Ammon's horn (tissue), 1 donor: ENCODE data around the gene DYNLT2.
"Not testable (repeated sequence)": the region's sequence is repeated elsewhere in the genome, so short reads cannot be mapped to it uniquely, and the experiment has no call there.

Experiments
- DNase-seq: peaks from one replicate; pipeline ENCODE4 v3.0.0-alpha.2; 2016; ENCODE audit warnings: low spot score

Gene DYNLT2

GRCh38 chr6:169783971-169784820 is 32.8 kb upstream of the DYNLT2 start:
- no peak for DNase-seq

GRCh38 chr6:169783401-169783800 is 32.0 kb upstream of the DYNLT2 start:
- DNase-seq = no peak

GRCh38 chr6:169782966-169783365 is 31.6 kb upstream of the DYNLT2 start:
- no peak for DNase-seq

GRCh38 chr6:169780571-169781091 is 29.3 kb upstream of the DYNLT2 start:
- no peak for DNase-seq

GRCh38 chr6:169779896-169780295 is 28.5 kb upstream of the DYNLT2 start:
- no peak for DNase-seq

DNA sequence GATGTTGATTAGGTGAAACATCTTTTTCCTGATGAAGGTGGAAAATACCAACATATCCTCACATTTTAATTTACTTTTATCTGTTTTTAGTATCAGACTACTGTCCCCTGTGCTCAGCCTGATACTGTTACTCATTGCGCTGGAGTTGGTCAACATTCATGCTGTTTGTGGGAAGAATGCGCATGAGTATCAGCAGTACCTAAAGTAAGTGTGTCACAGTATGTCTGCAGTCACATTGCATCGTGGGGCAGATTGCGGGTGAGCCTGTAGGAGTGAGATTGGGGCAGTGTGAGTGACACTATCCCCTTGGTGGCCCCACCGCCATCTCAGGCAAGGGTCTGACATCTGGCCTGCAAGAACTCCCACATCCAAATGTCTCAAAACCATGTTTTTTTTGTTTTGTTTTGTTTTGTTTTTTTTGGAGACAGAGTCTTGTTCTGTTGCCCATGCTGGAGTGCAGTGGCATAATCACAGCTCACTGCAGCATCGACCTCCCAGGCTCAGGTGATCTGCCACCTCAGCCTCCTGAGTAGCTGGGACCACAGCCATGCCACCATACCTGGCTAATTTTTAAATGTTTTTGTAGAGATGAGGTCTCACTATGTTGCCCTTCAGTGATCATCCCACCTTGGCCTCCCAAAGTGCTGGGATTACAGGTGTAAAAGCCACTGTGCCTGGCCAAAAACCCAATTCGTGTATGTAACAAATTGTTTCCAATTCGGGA is 27.9 kb upstream of the DYNLT2 start:
- no peak for DNase-seq

DNA sequence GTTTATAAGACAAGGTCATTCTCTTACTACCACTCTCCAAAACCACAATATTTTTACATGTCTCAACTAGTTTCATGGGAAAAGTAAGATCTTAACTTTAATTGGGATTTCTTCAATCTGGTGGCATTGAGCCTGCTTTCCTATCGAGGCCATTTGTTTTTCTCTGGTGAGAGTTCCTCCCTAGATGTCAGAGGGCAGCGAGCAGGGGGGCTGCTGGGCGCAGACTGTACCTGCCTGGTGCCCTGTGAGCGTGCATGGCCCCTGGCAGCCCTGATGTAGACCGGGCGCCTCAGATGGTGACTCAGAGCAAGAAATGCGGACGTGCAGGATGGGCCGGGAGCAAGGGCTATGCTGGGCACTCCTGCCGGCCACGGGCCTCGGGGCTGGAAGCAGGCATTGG is 27.3 kb upstream of the DYNLT2 start:
- no peak for DNase-seq

- DNase-seq = no peak
These were observed 26.5 kb upstream of the DYNLT2 start for GRCh38 chr6:169777896-169778295.

DNA sequence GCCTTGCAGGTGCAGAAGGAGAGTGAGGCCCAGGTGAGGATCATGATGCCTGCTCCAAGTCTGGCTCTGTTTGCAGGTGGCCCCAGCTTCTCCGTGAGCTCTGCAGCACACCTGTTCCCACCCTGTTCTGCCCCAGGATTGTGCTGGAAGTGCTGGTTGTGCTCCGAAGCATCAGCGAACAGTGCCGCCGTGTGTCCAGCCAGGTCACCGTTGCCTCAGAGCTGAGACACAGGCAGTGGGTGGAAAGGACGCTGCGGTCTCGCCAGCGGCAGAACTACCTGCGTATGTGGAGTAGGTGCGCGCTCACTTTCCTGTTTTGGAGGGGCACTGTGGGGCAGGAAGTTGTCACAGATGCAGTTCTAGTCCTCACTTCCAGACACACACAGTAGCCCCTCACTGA is 25.0 kb upstream of the DYNLT2 start:
- DNase-seq = no peak

DNA sequence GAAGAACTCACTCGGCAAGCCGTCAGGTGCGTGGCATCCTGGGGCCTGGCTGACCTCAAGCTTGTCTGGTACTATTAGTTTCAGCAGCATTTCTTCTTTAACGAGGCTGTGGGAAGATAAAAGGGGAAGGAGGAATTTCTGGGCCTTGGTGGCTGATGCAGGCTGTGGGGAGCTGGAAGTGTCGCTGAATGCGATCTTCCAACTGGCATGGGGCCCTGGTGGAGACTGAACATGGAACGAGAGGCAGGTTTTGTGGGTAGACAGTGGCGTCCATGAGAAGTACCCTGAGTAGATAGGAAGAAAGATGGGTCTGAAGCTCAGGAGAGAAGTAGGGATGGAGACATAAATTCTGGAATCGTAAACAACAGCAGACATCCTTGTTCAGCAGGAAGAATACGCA is 23.9 kb upstream of the DYNLT2 start:
- no peak for DNase-seq

- no peak for DNase-seq
These were observed 23.0 kb upstream of the DYNLT2 start for GRCh38 chr6:169774347-169774746.

GRCh38 chr6:169766921-169767736 is 15.8 kb upstream of the DYNLT2 start:
- DNase-seq = no peak

DNA sequence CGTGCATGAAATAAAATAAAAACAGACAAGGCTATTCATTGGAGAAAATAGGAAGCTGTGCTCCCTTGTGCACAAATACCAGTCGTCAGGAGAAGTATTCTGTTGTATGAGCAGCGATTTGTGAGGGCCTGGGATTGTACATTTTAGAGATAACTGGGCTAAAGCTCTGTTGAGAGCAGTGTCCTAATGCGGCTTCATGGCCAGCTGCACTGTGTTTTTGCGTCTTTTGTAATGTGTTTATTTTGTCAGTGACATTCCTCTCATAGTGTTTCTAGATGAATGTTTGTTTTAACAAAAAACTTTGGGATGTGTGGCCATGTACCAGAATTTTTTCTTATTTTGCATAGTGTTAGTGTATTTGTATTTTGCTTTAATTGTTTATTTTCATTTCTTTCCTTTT is 14.9 kb upstream of the DYNLT2 start:
- DNase-seq = no peak

DNA sequence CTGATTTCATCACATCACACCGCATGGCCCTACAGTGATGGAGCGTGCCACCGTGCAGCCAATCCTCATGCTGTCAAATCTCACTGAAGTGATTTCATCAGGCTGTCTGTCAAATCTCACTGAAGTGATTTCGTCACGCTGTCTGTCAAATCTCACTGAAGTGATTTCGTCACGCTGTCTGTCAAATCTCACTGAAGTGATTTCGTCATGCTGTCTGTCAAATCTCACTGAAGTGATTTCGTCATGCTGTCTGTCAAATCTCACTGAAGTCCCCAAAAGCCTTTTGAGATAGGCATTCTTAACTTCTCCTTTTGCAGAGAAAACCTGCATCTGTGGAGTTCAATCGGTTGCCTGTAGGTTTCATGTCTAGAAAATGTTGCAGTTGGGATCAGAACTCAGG is 14.4 kb upstream of the DYNLT2 start:
- not testable (repeated sequence) for DNase-seq

GRCh38 chr6:169763881-169764280 is 12.5 kb upstream of the DYNLT2 start:
- DNase-seq = no peak

GRCh38 chr6:169763308-169763707 is 11.9 kb upstream of the DYNLT2 start:
- DNase-seq = no peak

GRCh38 chr6:169755162-169755561 is 3.8 kb upstream of the DYNLT2 start:
- no peak for DNase-seq

GRCh38 chr6:169752074-169752623 is 777 bp upstream of the DYNLT2 start:
- no peak for DNase-seq

DNA sequence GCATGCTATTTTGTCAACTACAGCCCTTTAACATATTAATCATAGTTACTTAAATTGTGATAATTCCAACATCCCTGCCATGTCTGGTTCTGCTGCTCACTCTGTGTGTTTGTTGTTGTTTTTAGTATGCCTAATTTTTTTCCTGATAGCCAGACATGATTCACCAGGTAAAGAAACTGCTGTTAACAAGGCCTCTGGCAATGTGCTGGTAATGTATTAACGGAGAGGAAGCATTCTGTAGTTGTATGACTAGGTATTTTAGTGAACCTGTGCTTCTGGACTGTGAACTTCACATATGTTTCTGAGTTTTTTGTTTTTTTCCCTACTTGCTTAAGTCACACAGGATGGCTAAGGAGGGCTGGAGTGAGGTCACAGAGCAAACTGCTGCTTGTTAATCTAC is 4.8 kb downstream of the DYNLT2 start:
- DNase-seq = no peak

- DNase-seq = no peak
These were observed 6.0 kb downstream of the DYNLT2 start for GRCh38 chr6:169745405-169745804.

DNA sequence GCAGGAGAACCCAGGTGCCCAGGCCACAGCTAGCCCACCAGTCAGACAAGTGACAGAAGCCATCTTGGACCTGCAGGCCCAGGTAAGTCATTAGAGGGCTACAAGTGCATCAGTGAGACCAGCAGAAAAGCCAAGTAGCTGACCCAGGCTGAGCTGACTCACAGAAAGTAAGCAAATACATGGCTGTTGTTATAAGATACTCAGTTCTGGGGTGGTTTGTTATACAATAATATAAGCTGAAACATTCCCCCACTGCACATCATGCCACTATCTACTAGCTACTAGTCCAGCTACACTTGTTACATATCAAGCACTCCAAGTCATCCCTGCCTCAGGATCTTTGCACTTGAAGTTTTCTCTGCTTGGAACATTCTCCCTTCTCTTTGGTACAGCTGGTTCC is 10.0 kb downstream of the DYNLT2 start:
- no peak for DNase-seq

- no peak for DNase-seq
These were observed 12.3 kb downstream of the DYNLT2 start for GRCh38 chr6:169738976-169739529.
